Measurements from ENCODE around the gene FBXO8.

FBXO8 gene

GRCh38 chr4:174245714-174246113, 37.8 kb downstream of the FBXO8 start:
- no peak for DNase-seq (ENCODE audit: low read depth in 2 of 2)

- DNase-seq (ENCODE audit: low read depth in 2 of 2): no peak
These were observed 39.0 kb downstream of the FBXO8 start for GRCh38 chr4:174244441-174244840.

- no peak for DNase-seq (ENCODE audit: low read depth in 2 of 2)
These were observed 42.3 kb downstream of the FBXO8 start for GRCh38 chr4:174241162-174241561.

GRCh38 chr4:174236359-174236758, 47.1 kb downstream of the FBXO8 start:
- DNase-seq (ENCODE audit: low read depth in 2 of 2): no peak

GRCh38 chr4:174230680-174231079, 52.8 kb downstream of the FBXO8 start:
- DNase-seq (ENCODE audit: low read depth in 2 of 2): no peak

GRCh38 chr4:174230148-174230547, 53.3 kb downstream of the FBXO8 start:
- no peak for DNase-seq (ENCODE audit: low read depth in 2 of 2)

GRCh38 chr4:174228988-174229387, 54.5 kb downstream of the FBXO8 start:
- no peak for DNase-seq (ENCODE audit: low read depth in 2 of 2)

GRCh38 chr4:174225349-174226049, 58.0 kb downstream of the FBXO8 start:
- no peak for DNase-seq (ENCODE audit: low read depth in 2 of 2)

- DNase-seq (ENCODE audit: low read depth in 2 of 2): no peak
These were observed 58.9 kb downstream of the FBXO8 start for GRCh38 chr4:174224550-174224949.

GRCh38 chr4:174222266-174222872, 61.1 kb downstream of the FBXO8 start:
- no peak for DNase-seq (ENCODE audit: low read depth in 2 of 2)

GRCh38 chr4:174218127-174218790, 65.2 kb downstream of the FBXO8 start:
- DNase-seq (ENCODE audit: low read depth in 2 of 2): no peak

- DNase-seq (ENCODE audit: low read depth in 2 of 2): no peak
These were observed 66.0 kb downstream of the FBXO8 start for GRCh38 chr4:174217273-174218126.

GRCh38 chr4:174216799-174217272, 66.6 kb downstream of the FBXO8 start:
- DNase-seq (ENCODE audit: low read depth in 2 of 2): no peak

GRCh38 chr4:174215961-174216680, 67.3 kb downstream of the FBXO8 start:
- no peak for DNase-seq (ENCODE audit: low read depth in 2 of 2)

- no peak for DNase-seq (ENCODE audit: low read depth in 2 of 2)
These were observed 68.4 kb downstream of the FBXO8 start for GRCh38 chr4:174215057-174215456.

GRCh38 chr4:174214101-174214878, 69.2 kb downstream of the FBXO8 start:
- DNase-seq (ENCODE audit: low read depth in 2 of 2): no peak

GRCh38 chr4:174213731-174214100, 69.8 kb downstream of the FBXO8 start:
- no peak for DNase-seq (ENCODE audit: low read depth in 2 of 2)

GRCh38 chr4:174212061-174212460, 71.4 kb downstream of the FBXO8 start:
- DNase-seq (ENCODE audit: low read depth in 2 of 2): no peak

- DNase-seq (ENCODE audit: low read depth in 2 of 2): no peak
These were observed 71.8 kb downstream of the FBXO8 start for GRCh38 chr4:174211622-174212044.

GRCh38 chr4:174210952-174211490, 72.4 kb downstream of the FBXO8 start:
- no peak for DNase-seq (ENCODE audit: low read depth in 2 of 2)
